GM18507 (cell line): ENCODE results near the gene TRIM7.

ENCODE experiments used
- DNase-seq: peaks from one replicate; pipeline ENCODE4 v3.0.0; 2011; ENCODE audit warnings: low read depth; ENCODE audit not compliant: insufficient read length; ENCODE audit errors: extremely low spot score
- FAIRE-seq: peaks from 2 replicates; lab custom pipeline; 2011; peaks lifted over from hg19 to GRCh38; lab: Jason Lieb, UNC

TRIM7 gene

DNA sequence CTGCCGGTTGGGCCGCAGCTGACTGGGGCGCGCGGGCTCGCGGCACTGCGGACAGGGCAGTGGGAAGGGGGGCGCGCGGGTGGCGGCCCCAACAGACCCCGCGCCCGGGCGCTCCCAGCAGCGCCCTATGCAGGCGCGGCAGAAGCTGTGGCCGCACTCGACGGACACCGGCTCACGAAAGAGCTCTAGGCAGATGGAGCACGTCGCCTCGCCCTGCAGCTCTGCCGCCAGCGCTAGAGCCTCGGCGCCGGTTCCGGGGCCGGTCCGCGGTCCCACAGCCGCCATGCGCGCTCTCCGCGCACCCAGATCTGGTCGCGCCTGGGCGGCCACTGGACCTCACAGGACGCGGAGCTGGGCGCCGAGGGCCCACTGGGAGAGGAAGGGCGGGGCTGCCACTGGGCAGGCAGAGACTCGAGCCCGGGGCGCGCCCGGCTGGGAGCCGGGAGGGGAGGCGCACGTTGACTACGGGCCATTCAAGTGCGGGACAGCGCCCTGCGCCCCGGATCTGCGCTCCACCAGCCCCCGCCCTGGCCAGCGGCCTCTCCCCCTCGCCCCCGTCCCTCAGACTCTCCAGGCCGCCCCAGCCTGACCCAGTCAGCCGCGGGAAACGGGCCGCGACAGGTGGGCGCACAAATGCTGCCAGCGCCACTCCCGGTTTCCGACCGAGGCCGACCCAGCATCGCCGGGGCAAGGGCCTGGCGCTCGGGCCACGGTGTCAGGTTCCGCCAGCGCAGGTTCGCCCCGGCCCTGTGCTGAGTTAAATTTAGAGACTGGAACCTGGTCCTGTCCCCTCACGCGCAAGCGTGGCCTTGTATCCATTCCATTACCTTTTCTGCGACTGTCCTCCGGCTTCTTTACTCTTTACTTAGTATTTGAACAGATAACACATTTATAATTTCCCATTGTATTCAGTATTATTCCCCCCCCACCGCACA, at the start of gene TRIM7:
TSS of gene TRIM7 (minus strand) at position 371 of the 935 bp plus-strand sequence. CDS start at position 285, 86 bp downstream.
- DNase-seq (no peak), FAIRE-seq (no peak)

DNA sequence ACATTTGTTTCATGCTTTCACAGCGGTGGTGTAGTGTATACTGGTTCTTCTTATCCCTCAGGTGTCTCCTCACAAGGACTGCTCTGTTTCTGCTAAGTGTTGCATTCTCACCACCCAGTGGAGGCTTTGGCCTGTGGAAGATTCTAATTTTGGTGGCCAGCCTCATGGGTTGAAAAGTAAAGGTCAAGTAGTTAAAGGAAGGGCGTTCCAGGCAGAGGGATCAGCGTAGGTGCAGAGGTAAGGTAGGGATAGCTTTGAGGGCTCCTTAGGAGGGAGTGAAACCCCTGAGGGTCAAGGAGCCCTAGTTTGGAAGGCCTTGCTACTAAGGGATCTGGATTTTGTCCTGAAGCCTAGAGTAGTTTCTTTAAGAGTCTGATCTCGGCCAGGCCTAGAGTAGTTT, 43.3 kb upstream of the TRIM7 start:
- no peak for FAIRE-seq
- no peak for DNase-seq

DNA sequence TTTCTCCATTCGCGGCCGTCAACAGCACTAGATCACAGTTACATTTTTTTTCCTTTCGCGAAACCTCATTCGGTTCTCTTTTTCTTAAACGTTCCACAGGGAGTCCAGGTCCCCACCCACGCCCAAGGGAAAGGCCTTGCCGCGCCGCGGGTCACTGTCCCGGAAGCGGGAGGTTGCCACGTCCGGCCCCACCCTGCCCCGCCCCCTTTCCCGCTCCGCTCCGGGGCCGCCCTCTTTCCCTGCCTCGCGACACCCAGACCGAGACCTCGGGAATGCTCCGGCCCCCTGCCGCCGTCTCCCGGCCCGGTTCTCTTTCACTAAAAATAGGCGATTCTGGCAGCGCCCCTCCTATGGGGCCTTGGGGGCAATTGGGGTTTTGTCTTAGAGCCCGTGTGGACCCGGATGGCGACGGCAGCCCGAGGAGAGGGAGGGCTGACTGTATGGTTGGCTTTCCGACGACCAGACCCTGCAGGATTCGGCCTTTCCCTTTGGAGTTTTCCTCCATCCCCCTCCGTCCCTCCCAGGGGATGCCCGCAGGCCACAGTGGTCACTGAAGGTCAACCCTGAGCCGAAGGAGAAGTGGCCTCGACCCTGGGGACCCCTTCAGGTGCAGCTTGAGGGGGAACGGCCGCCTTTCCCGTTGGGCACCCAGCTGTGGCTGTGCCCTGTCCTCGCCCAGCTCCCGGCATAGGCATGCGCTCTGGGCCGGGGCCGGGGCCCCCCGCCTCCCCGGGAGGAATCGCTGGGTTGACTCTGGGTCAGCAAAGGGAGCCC, 41.5 kb upstream of the TRIM7 start:
- FAIRE-seq = peak; percentile 38

DNA sequence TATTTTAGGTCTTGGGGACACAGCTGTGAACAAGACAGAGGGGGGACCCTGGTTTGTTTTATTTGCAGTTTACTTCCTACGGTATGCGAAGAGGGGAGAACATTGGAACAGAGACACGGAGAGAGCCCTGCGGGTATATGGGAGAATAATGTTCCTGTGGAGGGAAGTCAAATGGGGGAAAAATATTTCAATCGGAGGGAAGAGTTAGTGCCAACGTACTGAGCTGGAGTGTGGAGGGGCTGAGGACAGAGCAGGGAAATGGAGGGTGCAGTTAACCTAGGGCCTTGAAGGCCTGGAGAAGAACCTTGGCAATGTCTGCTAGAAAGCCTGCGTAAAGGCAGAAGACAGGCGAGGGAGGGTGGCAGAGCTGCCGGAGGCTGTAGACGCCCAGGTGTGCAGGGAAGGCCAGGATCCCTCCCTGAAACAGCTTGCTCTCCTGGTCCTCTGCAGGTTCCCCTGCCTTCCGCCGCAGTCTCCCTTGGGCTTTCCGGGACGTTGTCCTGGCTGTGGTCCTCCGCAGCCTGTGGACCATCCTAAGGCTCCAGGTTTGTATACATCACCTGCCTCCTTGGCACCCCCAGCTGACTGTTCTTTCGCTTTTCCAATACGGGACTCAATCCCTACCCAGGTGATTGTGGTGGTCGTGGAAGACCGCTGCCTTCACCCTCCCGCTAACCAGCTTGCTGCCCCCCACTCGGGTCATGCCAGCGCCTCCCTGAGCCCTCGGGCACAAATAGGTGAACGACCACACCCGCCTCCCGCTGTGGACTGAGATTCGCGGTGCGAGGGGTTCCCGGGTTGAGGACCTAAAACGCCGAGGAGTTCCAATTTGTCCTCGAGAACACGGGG, 40.7 kb upstream of the TRIM7 start:
- FAIRE-seq (no peak), DNase-seq (no peak)

More for the DNA sequence above, 41.5 kb upstream of the TRIM7 start:
- DNase-seq = peak; percentile 74

DNA sequence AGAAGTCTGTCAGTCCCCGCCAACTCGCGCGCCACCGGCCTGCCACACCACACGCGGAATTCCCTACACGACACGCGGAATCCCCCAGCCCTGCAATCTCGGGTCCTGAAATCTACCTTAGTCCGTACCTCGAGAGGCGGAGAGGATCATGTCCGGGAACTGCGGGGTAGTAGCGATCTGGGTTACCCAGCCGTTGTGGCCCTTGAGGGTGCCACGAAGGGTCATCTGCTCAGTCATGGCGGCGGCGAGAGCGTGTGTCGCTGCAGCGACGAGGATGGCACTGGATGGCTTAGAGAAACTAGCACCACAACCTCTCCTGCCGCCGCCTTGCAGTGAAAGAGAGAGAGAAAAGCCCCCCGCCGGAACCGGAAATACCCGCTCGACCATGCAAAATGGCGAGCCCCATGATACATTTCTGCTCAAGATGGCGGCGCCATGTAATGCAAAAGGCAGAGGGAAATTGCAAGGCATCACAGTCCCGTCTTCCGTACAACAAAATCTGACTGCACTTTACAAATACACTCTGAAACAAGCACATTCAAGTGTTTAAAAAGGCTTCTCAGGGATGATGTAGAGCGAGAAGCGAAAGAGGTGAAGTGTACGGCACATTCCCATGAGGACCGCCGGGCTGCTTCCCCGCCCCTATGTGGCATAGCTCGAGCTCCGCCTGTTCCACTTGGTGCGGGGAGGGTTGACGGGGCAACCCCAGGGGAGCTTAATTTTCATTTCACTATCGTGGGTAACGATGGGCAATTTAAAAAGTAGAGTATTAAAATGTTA, 38.8 kb upstream of the TRIM7 start, which contains the start of gene RACK1:
TSS of gene RACK1 (minus strand) at position 343 of the 780 bp plus-strand sequence. CDS start at position 237, 106 bp downstream.
- peak; percentile 69 for FAIRE-seq
- DNase-seq = peak; percentile 67

DNA sequence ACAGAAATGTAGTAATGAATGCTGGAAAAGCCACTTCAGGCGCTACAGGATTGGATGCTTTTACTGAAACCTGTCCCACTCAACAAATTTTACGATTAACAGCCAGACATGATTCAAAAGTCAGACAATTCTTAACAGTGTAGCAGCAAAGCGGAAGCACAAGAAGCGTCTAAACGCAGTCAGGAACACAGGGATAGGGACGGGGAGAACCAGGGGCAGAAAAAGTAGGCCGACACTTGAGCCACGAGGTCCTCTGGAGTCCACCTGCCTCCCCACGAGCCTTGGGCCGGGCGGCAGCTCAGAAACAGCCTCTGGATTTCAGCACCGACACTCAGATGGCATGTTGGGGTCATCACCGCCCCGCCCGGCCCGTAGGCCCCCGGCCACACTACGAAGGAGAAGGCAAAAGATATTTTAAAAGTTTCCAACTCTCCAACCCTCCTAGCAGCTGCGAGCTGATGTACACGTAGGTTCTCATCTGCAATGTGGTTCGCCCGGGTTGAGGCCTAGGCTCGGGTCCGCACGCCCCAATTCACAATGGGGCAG, 38.1 kb upstream of the TRIM7 start:
- FAIRE-seq (no peak), DNase-seq (no peak)

DNA sequence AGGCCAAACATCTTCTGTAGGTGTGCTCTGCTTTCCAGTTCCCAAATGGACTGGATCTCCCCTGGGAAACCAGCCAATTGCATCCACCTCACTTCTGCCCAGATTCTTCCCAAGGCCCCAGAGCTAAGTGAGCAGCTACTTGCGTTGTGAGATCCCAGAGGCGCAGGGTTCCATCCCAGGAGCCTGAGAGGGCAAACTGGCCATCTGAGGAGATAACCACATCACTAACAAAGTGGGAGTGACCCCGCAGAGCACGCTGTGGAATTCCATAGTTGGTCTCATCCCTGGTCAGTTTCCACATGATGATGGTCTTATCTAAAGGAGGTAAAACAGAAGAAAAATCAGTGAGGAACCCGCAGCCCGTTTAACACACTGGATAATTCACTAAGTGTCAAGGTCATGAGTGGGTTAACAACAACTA, 37.0 kb upstream of the TRIM7 start:
- DNase-seq (no peak), FAIRE-seq (no peak)

DNA sequence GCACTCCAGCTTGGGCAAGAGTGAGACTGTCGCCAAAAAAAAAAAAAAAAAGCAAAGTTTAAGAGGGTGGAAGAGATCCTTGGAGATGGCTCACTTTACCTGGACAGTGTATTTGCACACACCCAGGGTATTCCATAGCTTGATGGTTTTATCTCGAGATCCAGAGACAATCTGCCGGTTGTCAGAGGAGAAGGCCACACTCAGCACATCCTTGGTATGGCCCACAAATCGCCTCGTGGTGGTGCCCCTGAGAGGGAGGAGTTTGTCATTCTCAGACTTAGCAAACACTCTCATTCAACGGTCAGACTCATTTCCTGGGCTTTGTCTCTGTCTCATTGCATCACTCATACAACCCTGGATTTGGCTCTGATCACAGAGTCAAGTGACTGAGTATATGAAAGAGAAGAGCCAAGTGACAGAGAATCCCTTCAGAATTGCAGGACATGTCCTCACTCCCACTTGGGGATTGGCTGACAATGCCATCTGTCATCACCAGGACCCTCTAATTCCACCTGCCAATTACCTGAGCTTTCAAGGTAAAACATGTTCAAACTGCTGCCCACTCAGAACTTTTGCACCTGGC, 36.5 kb upstream of the TRIM7 start:
- no peak for DNase-seq
- peak; percentile 59 for FAIRE-seq

DNA sequence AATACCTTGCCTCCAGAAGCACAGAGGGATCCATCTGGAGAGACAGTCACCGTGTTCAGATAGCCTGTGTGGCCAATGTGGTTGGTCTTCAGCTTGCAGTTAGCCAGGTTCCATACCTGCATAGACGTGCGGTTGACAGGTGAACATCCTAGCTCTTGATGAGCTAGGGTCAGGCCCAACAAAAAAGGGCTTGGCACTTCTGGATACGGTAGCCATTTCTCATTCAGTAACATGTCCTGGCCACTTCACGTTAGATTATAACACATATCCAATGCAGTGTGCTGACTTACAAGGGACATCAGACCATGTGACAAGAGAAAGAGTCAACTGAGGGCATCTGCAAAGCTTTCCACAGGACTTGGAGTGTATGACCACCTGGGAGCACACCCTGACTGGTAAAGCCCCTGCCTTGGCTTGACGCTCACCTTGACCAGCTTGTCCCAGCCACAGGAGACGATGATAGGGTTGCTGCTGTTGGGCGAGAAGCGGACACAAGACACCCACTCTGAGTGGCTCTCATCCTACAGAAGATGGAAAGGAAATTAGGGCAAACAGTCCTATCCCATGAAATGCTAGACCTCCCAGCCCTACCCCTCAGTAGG, 34.2 kb upstream of the TRIM7 start:
- FAIRE-seq (no peak), DNase-seq (no peak)

DNA sequence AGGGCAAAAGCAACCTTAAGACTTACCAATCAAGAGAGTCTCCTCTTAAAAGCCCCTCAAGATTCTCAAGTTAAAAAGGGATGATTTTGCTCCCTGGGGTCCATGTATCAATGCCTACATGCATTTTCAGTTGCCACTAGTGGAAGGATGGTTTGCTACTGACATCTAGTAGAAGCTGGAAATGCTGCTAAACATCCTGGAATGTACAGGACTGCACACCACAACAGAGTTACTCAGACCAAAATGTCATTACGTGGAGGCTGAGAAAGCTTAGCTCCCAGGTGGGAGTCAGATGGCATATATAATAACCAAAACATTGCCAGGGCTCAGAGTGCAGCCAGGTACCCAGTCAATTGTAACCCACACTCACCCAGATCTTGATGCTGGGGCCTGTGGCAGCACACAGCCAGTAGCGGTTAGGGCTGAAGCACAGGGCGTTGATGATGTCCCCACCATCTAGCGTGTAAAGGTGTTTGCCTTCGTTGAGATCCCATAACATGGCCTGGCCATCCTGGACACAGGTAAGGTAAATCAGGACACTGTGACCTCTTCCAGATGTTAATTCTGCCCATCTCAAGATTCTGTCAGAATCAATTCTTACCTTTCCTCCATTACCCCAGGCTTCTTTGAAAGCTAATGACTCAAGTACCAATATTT, 32.9 kb upstream of the TRIM7 start:
- FAIRE-seq (no peak), DNase-seq (no peak)

DNA sequence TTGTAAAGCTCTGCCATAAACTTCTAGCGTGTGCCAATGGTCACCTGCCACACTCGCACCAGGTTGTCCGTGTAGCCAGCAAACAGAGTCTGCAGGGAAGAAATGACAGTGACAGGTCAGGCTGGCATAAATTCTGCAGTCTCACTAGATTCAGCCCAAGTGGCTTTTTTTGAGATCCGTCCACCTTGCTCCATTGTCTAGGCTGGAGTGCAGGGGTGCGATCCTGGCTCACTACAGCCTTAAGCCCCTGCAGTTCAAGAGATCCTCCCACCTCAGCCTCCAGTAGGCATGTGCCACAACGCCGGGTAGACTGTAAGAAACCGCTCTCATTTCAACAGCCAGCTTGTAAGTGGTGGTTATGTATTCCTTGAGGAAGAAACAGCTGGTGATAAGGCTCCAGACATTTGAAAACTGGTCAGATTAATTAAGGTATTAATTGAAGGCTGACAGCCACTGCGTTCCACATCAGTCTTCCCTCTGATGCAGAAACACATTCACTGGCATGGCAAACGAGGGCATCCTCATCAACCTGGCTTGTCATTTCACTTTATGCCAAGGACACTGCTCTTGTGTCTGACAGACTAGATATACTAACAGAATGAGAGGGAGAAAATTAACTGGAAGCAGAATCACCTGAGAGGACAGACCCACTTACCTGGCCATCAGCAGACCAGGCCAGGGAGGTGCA, 32.1 kb upstream of the TRIM7 start:
- DNase-seq (no peak), FAIRE-seq (no peak)

DNA sequence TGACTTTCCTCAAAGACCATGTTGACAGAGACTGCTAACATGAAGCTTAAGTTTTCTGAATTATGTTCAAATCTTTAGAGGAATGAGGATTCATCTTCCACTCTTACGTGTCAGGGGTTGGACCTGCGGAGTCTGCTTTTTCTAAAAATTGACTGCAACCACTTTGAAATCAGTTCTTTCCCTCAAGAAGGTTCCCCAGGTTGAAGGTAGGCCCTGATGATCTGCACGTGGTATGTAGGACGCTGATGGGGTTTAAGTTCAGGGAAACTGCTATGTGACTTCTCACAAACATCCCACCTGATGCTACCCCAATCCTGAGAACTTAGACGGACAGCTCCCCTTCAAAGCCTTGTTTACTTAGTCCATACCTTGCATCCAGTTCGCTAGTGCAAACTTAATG, 31.5 kb upstream of the TRIM7 start:
- DNase-seq = no peak
- FAIRE-seq = no peak

DNA sequence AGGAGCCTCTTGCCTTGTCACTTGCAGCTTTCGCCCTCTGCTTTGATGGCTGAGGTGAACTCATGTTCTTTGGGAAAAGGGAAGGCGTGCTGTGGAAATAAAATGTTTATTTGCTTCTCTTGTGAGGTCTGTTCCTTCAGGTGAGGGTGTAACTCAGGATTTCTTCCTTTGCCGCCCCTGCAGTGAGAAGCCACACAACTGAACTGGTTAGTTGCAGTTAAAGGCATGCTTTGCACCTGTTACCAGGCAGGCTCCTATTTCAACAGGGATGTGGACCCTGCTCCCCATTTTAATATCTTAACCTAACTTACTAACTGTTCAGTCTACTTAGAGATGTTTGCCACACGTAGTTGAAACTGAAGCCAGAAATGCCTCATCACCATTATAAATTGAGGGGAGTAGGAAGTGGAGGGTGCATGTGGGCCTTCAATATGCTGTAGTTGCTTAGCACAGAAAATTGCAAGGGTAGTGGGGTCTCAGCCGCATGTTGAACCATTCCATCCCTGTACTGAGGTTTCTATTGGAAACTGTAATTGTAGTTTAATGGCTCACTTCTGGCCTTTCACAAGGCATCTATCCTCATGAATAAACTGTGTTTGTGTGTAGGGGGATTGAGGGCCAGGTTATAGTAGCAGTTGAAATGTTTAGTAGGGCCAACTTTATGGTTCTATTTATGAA, 30.8 kb upstream of the TRIM7 start:
- DNase-seq (no peak), FAIRE-seq (no peak)

DNA sequence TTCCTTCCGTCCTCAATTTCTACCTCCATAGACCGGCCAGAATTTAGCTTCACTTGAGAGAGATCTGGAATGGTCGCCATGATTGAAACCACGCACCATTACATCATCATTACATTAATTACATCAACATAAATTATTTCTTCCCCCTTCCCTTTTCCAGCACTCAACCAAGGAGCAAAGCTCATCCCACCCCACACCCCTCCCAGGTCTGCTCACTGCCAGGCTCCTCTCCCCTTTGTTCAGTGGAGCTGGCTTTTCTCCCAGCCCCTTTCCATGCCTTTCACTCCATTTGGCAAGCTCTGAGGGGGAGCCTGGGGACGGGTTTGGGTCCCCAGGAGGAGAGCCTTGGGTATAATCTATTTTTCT, 30.3 kb upstream of the TRIM7 start:
- no peak for FAIRE-seq
- DNase-seq = no peak

DNA sequence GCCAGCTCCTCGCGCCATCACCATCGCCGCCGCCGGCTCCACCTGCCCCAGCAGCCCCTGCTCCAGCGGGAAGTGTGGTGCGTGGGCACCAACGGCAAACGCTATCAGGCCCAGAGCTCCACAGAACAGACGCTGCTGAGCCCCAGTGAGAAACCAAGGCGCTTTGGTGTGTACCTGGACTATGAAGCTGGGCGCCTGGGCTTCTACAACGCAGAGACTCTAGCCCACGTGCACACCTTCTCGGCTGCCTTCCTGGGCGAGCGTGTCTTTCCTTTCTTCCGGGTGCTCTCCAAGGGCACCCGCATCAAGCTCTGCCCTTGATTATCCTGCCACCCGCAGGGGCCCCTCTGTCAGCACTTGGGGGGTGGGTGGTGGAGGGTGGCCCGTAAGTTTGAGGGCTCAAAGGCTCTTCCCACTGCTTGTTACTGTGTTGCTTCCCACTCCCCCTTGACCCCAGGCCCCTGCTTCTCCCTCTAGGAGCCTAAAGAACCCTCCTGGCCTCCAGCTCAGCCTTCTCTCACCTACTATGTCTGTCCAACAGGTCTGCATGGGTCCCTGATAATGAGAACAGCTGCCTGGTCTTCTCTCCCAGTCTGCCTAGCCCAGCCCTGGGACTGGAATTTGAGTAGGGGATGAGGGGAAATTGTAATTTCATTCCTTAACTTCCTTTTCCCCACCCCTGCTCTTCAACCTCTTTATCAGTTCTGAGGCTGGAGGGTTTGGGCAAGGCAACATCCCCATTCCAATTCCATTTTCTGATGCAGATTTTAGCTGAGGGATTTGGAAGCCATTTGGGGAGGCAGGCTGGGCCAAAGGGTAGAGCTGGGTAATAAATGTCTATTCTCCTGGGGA, 29.7 kb upstream of the TRIM7 start:
- no peak for FAIRE-seq
- no peak for DNase-seq
